ENCODE results near the gene NEUROD2.

Gene NEUROD2

DNA sequence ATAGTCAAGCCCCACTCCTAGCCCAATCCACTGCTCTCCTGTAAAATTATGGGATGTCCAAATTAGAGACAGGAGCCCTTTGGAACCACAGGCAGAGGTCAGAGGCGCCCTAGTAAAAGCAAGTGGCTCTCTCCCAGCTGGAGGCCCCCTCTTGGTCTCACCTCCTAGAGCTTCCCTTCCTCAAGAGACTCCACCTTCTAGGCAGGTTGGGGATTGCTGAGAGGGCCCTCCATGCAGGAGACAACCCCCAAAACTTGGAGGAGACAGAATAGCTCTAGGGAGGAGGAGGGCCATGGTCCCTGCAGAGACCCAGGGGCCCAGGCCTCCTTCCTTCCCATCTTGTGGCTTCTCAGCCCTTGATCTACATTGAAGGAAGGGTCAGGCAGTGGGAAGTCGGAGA lies 29.4 kb downstream of the NEUROD2 start:
- no peak for DNase-seq

DNA sequence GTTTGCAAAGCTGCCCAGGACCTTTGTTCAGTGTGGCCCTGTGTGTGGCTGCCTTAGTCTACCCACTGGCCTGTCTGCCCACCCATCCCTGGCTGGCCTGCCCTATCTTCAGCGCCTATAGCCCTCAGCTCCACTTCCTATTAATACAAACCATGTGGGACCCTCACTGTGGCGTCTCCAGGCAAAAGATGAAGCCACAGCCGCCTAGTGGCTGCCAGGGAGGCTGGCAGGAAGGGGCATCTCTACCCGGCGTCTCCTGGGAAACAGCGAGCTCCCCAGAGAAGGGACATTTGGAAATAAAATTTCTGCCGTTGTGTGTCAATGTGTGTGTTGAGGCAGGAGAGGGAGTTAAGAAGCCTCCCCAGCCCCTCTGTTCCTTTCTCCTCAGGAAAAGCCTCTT lies 31.5 kb downstream of the NEUROD2 start:
- no peak for DNase-seq

DNA sequence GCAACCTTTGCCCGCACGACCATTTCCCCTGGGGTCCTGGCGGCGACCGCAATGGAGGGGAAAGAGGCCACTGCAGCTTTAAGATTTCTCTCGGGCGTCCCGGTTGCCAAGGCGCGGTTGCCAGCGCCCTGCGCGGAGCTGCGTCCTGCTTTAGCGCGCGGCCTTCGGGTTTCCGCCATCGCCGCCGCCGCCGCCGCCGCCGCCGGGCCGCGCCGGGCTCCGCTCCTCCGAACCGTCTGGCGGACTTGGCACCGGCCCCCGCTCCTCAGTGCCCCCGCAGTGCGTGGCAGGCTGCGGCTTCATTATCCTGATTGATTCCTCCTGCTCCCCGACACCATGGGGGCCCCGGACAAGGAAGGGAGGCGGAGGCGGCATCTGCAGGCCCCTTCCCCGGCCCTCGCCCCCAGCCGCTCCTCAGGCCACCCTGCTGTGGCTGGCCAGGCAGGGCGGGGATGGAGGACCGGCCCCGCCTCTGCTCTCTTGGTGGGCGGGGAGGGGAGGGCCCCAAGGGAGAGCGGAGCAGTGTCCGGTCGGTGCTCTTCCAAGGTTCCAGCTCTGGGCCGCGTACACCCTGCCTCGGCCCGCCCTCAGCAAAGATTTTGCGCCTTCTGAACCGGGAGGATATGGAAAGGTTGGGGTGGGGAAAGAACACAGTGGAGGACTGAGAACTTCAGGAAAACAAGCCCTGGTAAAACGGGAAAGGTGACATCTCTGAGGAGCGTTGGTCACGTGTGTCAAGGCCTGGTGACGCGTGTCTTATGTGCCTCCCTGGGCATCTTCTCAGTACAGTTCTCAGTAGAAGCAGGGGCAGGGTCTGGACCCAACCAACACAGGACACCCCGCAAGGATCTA lies 34.0 kb downstream of the NEUROD2 start:
- DNase-seq = peak; percentile 79

DNA sequence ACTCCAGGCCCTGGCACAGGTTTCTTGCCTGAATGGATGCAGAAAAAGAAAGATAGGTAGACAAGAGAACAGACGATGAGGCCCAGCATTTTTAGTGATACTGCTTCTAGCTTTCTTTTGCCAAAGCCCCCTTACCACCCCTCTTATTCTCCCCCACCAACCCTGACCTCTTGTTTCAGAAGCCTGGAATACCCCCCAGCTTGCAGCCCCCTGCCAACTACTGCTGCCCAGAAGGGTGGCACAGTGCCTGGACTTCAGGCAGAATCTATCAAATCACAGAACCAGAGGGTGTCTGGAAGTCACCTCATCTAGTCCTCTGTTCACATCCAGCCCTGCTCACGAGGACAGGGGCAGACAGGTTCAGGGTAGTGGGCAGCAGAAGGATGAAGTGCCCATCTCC lies 35.6 kb downstream of the NEUROD2 start:
- DNase-seq = no peak

DNA sequence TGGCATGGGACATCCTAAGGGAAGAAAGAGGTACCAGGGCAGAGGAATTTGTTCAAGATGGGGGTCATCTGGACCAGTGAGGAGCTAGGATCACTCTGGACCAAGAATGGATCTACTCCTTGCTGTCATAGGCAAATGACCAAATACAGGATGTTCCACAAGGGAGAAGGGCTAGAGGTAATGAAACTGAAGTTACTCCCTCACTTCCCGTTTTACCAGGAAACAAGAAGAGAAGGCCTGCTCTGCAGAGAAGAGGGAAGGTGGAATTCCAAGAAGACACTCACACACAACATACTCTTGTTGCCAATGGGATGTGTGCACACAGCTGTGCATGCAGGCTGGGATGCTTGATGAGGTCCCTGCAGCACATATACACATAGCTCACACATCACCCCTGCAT lies 38.6 kb downstream of the NEUROD2 start:
- no peak for DNase-seq

DNA sequence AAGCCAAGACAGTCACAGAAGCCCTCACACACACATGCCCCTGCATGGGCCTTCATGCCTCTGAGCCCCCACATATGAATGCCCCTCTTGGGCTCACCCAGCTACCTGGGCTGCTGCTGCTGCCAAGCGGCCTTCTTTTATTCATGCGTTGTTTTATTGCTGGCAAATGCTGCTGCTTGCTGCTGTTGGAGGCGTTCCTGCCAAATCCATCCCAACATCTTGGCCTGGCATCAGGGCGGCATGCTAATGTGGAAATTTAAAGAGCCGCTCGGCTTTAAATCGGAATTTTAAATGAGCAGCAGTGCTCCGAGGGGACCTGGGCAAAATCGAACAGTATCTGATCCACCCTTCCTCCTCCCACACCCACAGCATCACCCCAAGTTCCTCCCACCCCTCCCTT lies 39.0 kb downstream of the NEUROD2 start:
- no peak for DNase-seq

DNA sequence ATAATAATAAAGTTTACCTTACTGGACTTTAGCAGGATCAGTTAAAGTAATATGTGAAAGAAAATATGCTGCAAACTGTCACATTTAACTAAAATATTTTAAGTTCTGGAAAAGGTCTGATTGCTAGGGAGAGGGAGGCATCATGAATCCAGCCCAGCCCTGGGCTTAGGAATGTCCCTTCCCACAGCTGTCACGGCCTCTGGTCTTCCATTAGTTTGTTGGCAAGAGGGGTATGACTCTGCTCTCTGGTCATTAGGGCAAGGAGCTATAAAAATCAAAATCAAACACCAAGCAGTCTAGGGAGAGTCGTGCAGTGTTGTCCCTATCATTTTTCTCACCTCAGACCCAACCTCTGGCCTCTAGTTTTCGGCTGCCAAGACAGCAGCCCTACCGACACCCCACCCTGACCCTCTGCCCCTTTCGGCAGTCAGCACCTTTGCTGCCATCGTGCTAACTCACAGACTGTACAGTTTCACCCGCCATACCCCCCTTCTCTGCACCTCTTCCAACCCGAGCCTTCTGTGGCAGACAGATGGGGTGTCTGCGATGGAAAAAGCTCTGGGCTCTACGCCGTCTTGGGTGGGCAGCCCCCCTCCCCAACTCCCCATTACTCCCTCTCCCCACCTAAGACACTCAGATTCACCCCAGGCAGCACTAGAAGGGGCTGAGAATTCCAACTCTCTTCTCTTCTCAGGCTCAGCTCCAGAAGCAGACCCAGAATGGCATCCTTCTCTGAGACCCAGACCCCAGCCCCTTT lies 41.4 kb downstream of the NEUROD2 start:
- DNase-seq = no peak

DNA sequence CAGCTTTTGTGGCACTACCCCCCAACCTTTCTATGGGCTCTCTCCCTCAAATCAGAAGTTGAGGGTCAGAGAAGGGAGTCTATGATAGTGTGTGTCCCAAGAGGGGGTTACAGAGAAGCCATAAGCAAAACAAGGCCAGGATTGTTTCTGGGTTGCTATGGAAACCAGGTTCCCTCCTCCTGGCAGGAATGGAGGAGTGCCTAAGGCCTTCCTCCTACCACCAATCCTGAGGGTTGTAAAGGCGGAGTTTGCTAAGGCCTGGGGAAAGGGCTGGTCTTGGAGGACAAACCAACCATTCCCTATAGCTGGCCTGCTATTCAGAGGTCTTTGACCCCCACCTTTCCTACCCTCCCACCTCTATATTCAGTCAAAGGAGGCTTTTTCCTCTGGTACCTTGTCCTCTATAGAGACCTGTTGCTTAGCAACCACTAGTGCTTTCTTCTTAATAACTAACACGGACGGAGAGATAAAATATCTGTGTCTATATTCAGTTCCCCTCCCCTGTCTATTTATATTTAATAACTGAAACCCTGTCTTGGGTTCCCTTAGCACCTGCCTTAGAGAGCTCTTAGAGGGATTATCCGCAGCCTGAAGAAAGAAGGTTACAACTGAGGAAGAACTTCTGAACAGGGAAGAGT lies 43.4 kb downstream of the NEUROD2 start:
- peak; percentile 41 for DNase-seq

DNA sequence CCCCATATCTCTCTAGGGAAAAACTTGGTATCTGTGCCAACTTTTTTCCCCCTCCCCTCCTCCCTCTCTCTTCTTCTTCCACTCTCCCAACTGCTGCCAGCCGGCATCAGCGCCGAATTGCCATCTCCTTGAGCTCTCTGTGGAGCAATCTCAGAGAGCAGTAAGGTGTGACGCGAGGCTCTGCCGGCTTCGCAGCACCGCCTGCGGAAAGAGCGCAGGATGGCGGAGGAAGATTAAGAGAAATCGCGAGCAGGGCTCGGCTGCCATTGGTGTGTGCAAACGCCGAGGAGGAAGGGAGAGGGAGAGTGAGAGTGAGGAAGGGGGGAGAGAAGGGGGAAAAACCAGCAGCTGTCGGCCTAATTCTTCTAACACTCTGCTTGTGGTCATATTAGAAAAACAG lies 44.2 kb downstream of the NEUROD2 start:
- no peak for DNase-seq

DNA sequence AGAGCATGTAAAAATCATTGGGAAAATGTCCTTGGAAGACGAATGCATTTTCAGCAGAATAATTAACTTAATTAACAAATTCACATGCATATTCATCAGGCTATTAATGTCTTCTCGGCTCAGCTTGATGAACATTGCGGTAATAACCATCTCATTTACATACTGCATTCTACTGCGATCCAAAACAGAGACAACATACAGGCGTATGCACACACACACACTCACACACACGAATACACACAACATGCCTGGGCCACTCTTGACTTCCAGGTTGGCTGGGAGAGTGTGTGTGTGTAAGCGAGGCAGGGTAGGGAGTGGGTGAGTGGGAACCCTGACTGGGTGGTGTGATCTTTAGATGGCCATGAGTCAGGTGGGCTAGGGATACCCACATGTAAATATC lies 44.7 kb downstream of the NEUROD2 start:
- no peak for DNase-seq

DNA sequence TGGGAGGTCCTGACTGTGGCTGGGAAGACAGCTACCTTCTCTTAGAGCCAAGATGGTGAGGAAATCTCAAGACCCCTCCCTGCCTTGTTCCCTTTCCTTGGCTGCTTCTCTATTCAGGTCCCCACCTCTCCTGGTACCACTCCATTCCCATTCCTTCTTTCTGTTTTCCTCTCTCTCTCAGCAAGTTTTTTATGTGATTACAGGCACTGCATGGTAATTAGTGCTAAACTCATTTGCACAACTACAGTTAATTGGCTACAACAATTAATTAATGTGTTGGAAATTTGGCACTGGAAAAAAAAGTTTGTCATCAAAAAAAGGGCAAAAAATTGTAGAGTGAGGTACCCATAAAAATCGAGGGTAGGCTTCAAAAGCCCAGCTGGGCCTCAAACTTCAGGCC lies 45.3 kb downstream of the NEUROD2 start:
- no peak for DNase-seq

DNA sequence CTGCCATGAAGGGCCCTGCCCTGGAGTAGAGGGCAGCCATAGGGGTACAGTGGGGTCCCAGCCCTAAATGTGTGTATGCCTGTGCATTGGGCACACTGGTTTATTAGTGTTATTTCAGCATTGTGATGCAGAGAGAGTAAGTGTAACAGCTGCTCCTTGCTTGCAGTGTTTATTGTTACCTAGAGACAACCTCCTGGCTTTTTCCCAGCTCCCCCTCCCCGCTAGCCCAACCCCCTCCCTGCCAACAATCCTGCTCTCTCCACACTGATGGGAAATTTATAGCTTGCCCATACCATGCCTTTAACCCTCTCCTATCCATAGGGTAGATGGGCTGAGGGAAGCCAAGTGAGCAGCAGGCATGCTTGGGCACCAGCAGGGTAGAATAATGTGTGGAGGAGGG lies 51.3 kb downstream of the NEUROD2 start:
- DNase-seq = peak; percentile 22

DNA sequence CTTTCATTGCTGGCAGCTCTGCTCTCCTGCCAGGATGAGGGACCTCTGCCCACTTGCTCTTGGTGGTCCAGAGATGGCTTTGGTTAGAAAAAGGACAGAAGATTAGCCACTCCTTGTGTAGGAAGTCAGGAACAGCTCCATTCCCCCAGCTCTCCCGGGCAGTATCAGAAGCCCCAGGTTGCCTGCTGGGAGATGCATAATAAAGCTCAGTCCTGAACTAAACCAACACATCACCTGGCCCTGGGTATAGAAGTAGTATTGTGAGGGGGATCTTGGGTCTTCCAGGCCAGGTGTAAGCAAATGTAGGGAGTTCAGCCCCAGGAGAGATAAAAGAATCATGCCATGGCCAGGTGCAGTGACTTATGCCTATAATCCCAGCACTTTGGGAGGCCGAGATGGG lies 52.4 kb downstream of the NEUROD2 start:
- no peak for DNase-seq
